GM19238 (cell line): ENCODE data around the gene RUNX2.

Source experiments
- DNase-seq: peaks from one replicate; pipeline ENCODE4 v3.0.0; 2011; ENCODE audit warnings: low spot score; ENCODE audit not compliant: insufficient read length

The RUNX2 gene

DNA sequence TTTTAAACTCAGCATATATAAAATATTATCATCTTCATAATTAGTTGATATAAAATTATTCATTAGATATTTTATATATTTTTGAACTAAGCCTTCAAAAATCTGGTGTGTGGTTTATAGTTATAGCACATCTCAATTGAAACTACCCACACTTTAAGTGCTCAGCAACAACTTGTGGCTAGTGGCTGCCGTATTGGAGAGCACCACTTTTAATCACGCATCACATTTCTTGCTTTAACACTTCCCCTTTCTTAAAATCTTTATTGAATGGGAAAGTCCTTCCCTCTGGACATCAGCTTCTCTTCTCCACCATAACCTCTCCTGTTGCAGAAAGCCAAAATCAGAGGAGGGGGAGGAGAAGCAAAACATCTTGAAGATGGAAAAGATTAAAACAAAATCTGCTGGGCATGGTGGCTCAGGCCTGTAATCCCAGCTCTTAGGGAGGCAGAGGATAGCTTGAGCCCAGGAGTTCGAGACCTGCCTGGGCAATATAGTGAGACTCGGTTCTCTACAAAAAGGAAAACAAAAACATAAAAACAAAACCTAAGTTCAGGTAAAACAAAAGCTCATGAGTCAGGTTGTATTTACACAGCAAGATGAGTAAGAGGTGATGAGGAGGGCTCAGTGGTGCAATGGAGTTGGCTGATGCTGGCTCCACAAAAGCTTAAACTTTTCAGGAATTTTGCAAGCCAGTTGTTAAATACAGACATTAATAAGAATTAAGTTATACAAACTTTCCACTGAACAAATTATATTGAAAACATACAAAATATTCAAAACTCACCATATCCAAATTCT, 286.6 kb downstream of the RUNX2 start:
- DNase-seq, result no peak

DNA sequence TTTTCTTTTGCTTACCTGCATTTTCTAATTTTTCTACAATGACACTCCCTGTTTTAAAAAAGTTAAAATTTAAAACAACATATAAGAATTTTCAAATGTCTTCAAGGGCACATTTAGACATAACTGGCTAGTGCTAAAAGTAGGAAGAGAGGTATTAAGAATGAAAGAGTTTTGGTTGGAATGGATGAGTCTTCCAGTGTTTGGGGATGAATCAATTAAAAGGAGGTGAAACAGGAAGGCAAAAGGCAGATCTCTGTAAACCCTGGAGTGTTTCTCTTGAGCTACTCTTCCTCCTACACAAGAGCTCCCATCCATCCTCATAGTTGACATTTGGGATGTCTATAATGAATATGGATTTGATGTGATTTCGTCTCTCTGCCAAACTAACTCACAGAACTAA, 288.1 kb downstream of the RUNX2 start:
- no peak for DNase-seq

DNA sequence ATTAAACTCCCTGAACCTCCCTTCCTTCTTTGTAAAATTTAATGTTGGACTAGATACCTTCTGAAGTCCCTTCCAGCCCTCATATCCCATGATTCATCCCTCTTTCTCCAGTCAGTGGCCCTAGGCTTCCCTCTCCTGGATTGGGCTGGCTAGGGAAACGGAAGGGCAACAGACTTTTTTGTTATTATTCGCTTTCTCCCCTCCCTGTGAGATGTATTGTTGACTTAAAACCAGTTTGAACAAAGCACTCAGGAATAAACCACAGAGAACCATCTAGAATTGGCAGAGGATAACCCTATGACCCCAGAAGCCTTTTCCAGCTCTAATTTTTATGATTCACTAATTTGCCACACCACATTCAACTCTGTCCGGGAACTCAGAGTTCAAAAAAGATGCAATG, 289.3 kb downstream of the RUNX2 start:
- no peak for DNase-seq

DNA sequence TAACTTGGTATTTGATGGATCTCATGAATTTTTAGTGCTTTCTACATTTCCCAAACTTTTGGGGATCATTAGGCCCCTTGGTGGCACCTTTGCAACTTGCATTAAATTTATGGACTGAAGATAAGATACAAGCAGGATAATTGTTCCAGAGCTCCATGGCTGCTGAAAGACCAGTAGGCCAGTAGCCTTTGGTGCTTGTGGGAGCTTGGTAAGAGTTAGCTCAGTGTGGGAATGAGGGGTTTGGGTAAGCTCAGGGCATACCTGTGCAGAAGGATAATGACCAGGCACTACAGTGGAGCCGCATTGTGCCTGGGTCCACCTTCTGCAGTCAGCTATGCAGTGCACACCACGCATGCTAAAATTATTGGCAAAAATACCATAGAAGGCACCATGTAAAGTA, 290.1 kb downstream of the RUNX2 start:
- DNase-seq, result no peak

DNA sequence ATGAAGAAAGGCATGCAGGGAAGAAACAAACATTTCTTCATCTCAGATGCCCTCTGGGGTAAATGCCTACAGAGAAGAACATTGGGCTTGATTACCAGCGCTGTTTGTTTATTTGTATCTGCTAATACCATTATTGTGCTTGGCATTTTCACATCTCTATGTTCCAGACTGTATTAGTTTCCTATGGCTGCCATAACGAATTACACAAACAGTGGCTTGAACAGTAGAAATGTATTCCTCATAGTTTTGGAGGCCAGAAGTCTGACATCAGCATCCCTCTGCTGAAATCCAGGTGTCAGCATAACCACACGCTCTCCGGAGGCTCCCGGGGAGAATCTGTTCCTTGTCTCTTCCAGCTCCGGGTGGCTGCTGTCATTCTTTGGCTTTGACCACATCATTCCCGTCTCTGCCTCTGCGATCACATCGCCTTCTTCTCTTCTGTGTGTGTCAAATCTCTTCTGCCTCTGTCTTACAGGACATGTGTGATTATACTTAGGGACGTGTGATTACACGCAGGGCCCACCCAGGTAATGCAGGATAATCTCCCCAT, 291.2 kb downstream of the RUNX2 start:
- DNase-seq, result no peak

DNA sequence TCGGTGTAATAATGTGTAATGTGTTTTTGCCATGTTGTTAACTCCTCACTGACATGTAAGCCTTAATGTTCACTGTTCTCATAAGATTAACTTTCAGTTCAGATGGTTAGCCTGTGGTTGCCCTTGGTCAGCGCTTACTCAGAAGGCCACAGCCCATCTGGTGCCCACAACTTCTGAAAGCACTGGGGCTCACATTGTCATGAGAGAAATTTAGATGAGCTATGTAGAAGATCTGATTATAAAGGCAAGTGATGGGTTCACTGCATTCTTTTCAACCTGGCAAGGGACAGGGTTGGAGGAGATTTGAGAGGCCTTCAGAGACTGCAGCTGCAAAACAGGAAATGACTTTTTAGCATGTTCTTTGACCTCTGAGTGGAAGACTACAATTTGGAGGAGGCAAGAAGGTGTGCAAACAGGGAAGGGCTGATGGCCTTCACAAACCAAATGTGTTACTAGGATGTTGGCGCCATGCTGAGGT, 291.9 kb downstream of the RUNX2 start:
- no peak for DNase-seq

DNA sequence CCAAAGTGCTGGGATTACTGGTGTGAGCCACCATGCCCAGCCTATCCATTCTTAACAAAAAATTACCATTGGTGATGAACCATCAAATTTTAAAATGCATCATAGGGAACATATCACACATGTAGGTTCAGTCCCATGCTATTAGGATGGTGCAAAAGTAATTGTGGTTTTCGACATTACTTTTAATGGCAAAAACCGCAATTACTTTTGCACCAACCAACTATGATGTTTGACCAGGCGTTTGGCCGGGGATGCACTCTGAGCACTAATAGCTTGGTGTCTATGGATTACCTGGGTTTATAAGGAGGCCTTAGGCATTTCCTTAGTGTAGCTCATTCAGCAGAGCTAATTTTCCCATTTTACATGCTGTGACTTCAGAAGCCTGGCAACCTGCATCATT, 296.1 kb downstream of the RUNX2 start:
- no peak for DNase-seq

DNA sequence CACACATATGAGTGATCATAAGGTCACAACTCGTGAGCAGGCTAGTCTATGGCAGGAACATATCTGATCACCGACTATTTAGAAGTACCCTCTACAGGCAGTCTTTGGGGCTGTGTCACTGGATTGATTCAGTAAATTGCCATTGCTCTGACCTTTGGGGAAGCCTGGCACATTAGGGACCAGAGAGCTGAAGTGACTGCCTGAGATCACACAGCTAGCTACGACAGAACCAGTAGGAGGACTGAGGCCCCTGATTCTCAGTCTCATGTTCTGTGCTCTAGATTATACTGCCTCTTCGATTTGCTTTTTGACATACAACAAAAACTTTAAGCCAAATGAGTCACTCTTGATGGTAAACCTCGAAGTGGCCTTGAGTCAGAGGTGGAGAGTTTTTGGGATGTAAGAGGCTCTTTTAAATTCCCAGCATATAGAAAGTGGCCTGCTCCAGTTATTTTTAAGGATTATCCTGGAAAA, 297.1 kb downstream of the RUNX2 start:
- DNase-seq, result no peak

DNA sequence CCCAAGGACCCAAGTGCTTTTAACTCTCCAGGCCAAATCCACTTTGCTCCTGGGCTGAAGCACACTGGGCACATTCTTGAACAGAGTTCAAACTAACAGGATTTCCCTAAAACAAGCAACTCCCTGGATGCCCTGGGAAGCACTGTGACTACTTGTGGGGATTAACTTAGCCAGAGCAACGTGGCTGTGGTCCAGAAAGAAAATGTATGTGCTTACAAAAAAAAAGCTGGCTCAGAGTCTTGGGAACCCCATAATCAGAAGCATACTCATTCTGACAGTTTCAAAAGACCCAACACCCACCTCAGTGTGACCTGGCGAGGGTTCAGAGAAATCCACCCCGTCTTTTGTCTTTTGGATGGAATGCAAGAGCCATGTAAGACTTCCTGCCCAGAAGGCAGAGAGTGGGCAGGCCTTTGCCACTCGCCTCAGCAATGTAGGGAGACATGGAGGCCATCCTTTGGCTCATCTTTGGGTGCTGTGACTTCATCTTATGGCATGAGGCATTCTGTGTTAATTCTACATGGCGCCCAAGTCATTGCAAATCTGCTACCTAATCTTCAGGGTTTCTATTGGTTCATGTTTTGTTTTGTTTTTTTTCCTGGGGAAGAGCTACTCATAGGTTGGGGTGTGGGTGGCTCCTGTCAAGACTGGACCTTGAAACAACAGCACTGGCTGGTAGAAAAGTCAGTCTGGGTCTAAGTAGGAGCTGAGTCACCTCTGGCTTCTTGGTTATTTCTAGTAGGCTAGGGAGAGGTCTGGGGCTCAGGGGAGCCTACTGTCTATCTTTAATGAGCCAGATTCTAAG, 298.2 kb downstream of the RUNX2 start:
- no peak for DNase-seq

DNA sequence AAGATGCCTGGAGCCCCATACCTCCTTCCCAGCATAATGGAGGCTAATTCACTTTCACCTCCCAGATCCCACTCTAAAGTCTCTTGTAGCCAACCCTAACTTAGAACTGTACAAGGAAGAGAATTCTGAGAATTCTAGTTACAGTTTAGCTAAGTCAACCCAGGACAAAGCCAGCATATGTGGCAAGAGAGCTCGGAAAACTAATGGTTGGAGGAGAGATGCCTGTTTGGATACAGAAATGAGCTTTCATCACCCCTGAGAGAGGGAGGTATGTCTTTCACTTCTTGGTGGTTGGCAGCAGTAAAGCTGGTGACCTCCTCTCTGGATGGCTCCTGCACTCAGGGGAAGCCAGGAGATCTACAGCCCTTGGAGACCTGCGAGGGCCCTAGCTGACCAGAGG, 302.2 kb downstream of the RUNX2 start:
- no peak for DNase-seq

DNA sequence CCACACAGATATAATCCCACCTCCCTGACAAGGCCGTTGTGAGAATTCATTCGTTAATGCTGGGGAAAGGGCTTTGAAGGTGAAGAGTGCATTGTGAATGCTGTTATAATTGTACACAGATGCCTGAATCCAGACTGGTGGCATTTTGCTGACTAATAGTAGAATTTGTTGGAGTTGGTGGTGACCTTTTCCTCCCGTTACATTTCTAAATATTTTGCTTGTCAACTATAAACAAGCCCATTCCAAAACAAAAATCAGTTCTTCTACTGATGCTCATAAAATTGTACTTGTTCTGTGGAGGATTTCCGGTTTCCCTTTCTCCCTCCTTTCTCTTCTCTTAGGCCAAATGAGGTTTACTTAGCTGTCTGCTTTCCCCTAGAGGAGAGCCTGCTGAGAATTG, 302.7 kb downstream of the RUNX2 start:
- no peak for DNase-seq

DNA sequence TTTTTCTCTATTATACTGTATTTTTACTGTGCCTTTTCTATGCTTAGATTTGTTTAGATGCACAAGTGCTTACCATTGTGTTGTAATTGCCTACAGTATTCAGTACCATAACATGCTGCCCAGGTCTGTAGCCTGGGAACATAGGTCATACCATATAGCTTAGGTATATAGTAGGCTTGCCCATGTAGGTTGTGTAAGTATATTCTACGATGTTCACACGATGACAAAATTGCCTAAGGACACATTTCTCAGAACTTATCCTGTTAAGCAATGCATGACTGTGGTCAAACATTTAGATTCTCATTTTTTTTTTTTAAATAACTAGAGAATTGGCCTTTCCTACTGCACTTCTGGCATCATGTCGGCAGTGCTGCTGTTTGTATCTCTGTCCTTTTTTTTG, 303.3 kb downstream of the RUNX2 start:
- DNase-seq, result no peak

DNA sequence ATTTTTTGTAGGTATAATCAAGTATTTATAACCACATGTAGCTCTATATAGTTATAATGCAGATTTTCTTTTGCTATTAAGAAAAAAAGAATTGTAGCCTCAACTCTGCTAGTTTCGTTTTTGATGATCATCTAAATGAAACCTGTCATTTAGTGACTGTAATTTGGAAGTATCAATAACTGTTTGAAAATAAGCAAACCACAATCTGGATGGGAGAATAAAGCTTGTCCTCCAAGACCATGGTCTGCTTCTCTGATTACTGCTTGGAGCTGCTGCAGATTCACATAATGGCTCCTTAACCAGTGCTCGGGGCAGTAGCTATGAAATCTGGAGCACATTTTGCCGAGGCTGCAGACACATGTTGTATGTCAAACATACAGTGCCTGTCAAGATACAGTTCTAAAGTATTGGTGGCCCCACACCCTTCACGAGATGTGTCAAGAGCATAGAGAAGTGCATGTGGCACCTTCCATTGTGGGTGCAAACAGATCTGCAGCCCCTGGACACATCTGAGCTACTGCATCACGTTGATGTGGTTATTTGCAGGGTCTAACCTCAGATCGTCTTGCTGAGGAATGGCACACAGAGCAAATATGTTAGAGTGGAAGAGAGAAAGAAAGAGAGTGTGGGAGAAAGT, 305.3 kb downstream of the RUNX2 start:
- DNase-seq, result no peak

DNA sequence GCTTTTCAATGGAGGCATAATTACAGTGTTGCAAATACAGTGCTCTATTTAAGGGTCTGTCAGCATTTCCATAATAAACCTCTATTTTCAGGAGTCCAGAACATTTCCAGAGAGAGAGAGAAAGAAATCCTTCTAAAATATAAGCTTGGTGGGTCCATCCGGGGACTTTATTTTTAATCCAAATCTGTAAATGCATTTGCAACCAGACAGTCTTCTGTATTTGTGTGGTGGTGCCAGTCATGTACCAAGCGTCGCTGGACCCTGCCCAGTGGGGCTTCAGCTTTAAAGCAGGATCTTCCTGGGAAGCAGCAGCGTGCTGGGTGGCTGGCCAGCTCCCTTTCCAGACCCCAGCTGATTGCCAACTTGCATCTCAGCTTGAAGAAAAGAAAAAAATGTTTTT, 306.1 kb downstream of the RUNX2 start:
- no peak for DNase-seq

DNA sequence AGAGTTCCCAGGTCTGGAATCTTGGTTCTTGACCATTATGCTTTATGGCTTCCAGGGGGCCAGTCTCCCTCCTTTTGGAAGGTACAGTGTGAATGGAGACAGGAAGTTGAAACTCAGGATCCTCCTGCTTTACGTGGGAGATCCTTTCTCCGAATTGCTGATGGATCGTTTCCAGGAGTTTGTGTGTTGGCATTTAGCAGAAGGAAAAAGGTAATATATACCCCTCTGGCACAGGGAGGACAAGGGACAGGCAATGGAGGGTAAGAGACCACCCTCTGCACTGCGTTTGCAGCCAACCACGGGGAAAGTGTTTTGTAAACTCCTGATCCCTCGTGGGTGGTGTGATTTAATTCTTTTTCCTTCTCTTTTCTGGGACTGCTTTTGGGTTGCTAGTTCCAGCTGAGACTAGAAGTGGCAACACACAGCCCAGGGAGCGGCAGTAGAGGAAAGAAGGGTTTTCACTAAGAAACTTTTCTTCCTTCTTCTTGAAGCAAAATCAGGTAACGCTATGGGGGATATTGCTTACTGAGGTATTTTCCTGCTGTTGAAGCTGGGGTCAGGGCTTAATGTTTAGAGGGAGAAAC, 307.2 kb downstream of the RUNX2 start:
- DNase-seq, result no peak

DNA sequence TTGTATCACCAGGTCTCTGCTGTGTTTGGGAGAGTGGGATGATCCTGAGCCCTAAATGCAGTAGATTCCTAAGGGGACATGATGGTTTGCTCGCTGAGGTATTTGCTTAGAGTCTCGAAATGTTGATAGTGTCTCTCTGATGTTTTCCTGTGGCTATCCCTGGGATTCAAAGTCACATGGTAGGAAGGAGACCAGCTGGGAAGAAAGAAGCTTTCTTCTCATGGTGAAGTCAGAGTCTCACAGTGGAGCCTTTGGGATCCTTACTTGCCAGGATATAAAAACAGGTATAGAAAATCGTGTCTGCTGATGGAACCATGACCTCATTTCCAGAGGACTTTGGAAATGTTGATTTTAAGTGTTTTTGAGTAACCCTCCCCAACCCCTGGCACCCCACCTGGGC, 308.9 kb downstream of the RUNX2 start:
- no peak for DNase-seq

DNA sequence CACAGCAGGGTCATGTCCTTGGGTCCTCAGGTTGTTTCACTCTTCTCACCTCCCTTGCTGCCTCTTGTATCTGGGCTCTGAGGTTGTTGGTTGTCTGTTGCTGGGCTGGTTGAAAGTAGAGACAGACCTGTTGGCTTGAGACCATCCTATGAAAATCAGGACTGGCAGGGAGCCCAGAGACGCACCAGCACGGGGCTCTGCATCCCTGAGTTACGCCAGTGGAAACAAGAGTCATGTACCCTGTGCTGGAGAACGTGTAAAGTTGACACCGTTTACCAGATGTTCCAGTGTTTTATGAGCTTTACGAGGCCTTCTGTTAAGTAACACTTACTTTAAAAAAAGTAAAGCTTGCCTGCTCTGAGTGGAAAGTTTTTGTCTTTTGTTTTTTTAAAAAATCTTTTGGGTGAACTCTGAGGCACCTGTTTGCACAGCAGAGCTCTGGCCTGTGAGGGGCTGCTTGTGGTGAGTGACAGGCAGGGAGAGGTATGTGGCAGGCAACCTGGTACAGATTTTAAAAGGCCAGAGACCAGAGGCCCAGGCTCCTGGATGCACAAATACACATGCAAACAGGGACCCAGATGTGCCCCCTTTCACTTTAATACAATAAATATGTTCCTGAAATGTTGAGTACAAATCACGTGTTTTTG, 309.6 kb downstream of the RUNX2 start:
- DNase-seq, result no peak

DNA sequence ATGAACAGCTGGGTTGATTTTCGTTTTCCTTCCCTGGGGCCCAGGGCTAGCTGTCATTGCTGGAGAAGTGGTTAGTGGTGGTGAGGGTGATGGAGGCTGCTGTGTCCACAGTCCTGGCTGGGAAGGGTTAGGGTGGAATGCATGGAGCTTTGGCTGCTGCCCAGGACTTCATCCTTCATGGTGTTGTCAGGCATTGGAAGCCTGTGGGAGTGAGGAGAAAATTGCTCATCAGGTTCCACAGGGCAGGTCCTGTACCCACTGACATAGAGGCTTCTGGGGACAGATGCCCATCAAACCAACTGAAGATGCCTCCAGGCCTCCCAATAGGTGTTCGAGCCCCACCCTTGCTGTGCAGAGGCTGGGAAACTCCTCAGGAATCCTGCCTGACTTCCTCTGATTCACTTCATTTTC, 312.0 kb downstream of the RUNX2 start:
- DNase-seq, result no peak

DNA sequence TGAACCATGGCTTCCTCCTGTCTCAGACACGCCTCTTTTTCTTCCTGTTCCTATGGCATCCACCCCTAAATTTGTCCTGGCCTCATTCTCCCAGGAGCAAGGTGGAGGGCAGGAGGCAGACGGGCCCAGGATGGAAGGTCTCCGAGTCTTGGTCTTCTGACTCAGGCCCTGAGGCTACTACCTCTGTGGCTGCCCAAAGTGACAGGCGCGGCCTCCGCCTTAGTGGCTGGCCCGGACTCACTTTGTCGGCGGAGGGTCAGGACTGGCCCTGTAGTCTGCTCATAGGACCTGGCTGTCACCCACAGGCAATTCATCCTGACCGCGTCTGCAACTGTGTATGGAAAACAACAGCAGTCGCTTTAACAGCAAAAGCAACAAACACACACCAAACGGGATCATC, 312.7 kb downstream of the RUNX2 start:
- no peak for DNase-seq

DNA sequence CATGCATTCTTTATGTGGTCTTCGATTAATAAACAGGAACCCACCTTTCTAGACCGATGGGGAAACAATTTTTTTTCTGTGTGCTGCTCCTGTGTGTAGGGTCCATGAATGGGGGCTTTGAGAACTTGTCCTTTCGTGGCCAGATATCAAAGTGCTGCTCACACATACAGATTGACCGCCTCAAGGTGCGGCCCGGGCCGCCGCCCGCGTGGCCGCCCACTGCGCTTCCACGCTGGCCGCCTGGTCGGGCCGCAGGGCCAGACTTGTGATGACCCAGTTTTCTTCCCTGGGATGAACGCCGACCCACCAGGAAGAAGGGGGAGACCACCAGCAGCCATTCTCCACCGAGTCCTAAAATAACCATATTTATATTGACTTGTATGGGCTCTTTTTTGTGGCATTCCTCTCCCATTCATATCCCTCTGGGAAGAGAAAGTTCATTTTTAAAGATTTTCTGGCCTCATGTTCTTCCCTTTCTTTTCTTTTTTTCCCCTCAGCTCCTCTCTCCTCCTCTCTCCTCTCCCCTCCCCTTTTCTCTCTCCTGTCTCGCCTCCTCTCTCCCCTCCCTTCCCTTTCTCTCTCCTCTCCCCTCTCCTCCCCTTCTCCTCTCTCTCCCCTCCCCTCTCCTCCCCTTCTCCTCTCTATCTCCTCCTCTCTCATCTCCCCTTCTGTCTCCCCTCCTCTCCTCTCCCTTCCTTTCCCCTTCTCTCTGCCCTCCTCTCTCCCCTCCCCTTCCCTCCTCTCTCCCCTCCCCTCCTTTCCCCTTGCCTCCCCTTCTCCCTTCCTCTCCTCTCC, 314.4 kb downstream of the RUNX2 start:
- no peak for DNase-seq
